Aorta (tissue), 5 donors: ENCODE measurements around the gene PKNOX2. TPM values are rescaled to one million over a fixed set of nuclear protein-coding genes. Genes with fewer than 3 reads are reported as not detected.
A peak's percentile ranks its signal among the peaks of the same experiment; 100 is the strongest.

Experiments used
- ATAC-seq: fragments of 200-7000 bp; cut with Tn5 transposase; one replicate; pipeline ENCODE4 v1.9.1; 2022; ENCODE audit warnings: moderate library complexity; ENCODE audit not compliant: low FRiP score
- DNase-seq, 2 donors: peaks; one replicate each; pipeline ENCODE4 v3.0.0-alpha.2; 2020
- H3K27ac ChIP-seq, 2 donors: one replicate each; pipeline ENCODE4 v1.5.1; 2013; ENCODE audit warnings: low read length in 2 of 2, mild to moderate bottlenecking in 2 of 2, moderate library complexity in 2 of 2, control low read depth in 1 of 2, inconsistent platforms in 1 of 2, low read depth in 1 of 2
- H3K27me3 ChIP-seq, 2 donors: one replicate each; pipeline ENCODE4 v1.6.1; 2013; ENCODE audit warnings: control low read depth in 1 of 2, low read length in 1 of 2, mild to moderate bottlenecking in 1 of 2, moderate library complexity in 1 of 2; ENCODE audit not compliant: insufficient read depth in 2 of 2, control insufficient read depth in 1 of 2
- H3K36me3 ChIP-seq, 2 donors: one replicate each; pipeline ENCODE4 v1.6.1; 2013; ENCODE audit warnings: control low read depth in 1 of 2, low read length in 1 of 2, mild to moderate bottlenecking in 1 of 2; ENCODE audit not compliant: insufficient read depth in 2 of 2, control insufficient read depth in 1 of 2
- H3K4me1 ChIP-seq, 2 donors: one replicate each; pipeline ENCODE4 v1.6.1; 2013; ENCODE audit warnings: low read length in 2 of 2, control low read depth in 1 of 2, mild to moderate bottlenecking in 1 of 2, moderate library complexity in 1 of 2; ENCODE audit not compliant: insufficient read depth in 2 of 2, control insufficient read depth in 1 of 2
- H3K4me3 ChIP-seq, 2 donors: one replicate each; pipeline ENCODE4 v1.5.1; 2013; ENCODE audit warnings: low read length in 2 of 2, control low read depth in 1 of 2, mild to moderate bottlenecking in 1 of 2
- H3K9me3 ChIP-seq: one replicate; pipeline ENCODE4 v1.6.1; 2013; ENCODE audit warnings: mild to moderate bottlenecking, low read length; ENCODE audit not compliant: control insufficient read depth
- WGBS, 2 donors: extraction: QIAGEN DNeasy Blood & Tissue Kit; methylation state at CpG; one replicate each; pipeline ENCODE4 v1.1.7; 2013; 5-methylcytosine and 5-hydroxymethylcytosine counted together
- intact Hi-C, 2 donors: fragments of 100-400 bp; cut with DNase I; formaldehyde crosslinking; loops; one replicate each; pipeline versions ENCODE4 v1.14.2 to v1.15.0; 2022
- polyA plus RNA-seq, 2 donors: library from polyadenylated mRNA; stranded (reverse); fragments of 200-250 nt; gene quantifications; one replicate each; pipeline ENCODE4 v1.2.3, GENCODE V29; 2013
- total RNA-seq, 2 donors: library from RNA; stranded (reverse); fragmentation: NEBNext Ultra II Directional; extraction: Animal tissue kit (Norgen Biotek cat#: 25700); gene quantifications; one replicate each; pipeline ENCODE4 v1.2.1, GENCODE V29; 2021
- donor health status: healthy with polysubstance abuse.
- donor health status: Bipolar disorder and iron deficiency.
- donor health status: DM: no; HTN: no; CAD: no.
- donor health status: DM: no; HTN: no; CAD: no.
- donor health status: DM: yes; HTN: yes; CAD: no.

The PKNOX2 gene
- total and polyA plus RNA-seq, 4 donors = 1.8 to 19.8 (median 5.8) TPM

- intact Hi-C loops = no loop called here
- H3K27ac ChIP-seq = no peak overlapping the region
- H3K4me3 ChIP-seq = no peak overlapping the region
- H3K36me3 ChIP-seq = no peaks in the 10 kb centered on the region
- DNase-seq (no peak), ATAC-seq (no peak)
- H3K4me1 ChIP-seq = peaks cover 0 to 9% of the 10 kb centered on the region in 2 donors
- 60 to 63% methylated on average over 5 of the region's 5 CpGs for WGBS, 2 donors
- no peaks in the 10 kb centered on the region for H3K9me3 ChIP-seq
- H3K27me3 ChIP-seq = no peaks in the 10 kb centered on the region
Observed at GRCh38 chr11:125268611-125269010, 104.1 kb downstream of the PKNOX2 start.

DNA sequence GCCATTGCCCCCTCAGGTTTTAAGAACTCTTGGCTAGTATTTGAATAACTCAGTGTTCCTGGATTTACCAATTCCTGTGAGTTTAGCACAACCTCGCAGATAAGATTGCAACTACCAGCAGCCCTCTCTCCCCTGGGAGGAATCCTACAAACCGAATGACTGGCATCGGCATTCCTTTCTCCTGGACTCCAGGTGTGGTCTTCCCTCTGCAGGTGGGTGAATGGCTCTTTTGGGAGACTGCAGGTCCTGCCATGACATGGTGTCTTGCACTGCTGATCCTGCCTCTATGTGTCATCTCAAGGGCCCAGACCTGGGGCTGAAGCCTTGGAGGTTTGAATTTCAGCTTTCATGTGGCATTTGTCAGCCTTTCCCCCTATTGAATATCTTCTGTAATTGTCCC, 105.6 kb downstream of the PKNOX2 start:
- 86 to 92% methylated on average over 3 of the region's 3 CpGs for WGBS, 2 donors
- intact Hi-C loops = no loop called here
- Histone ChIP-seq H3K4me1 (peaks cover 0 to 9% of the 10 kb centered on the region in 2 donors), H3K9me3 (no peaks in the 10 kb centered on the region), H3K27ac (no peak overlapping the region), H3K27me3 (no peaks in the 10 kb centered on the region), H3K4me3 (no peak overlapping the region), H3K36me3 (no peaks in the 10 kb centered on the region)
- ATAC-seq (no peak), DNase-seq (no peak)

- H3K27ac ChIP-seq = no peak overlapping the region
- no peak for ATAC-seq
Observed at GRCh38 chr11:125270711-125271110, 106.2 kb downstream of the PKNOX2 start.

GRCh38 chr11:125271483-125272091, 107.0 kb downstream of the PKNOX2 start:
- no peak overlapping the region for H3K27ac ChIP-seq
- intact Hi-C loops = loop anchor here in 1 of 2 donors (2.0 kb wide), 1 partner anchor 15 kb away; no protein-coding TSS in a partner anchor
- peaks cover 0 to 9% of the 10 kb centered on the region in 2 donors for H3K4me1 ChIP-seq
- peak in 1 of 2 donors; percentile 63 for DNase-seq
- 22 to 31% methylated on average over 6 of the region's 6 CpGs for WGBS, 2 donors
- no peaks in the 10 kb centered on the region for H3K27me3 ChIP-seq
- no peak for ATAC-seq
- no peaks in the 10 kb centered on the region for H3K36me3 ChIP-seq
- H3K4me3 ChIP-seq = no peak overlapping the region
- H3K9me3 ChIP-seq = no peaks in the 10 kb centered on the region

More at GRCh38 chr11:125270711-125271110, 106.2 kb downstream of the PKNOX2 start:
- H3K27me3 ChIP-seq = no peaks in the 10 kb centered on the region
- H3K4me3 ChIP-seq = no peak overlapping the region
- DNase-seq = no peak
- intact Hi-C loops = no loop called here
- H3K36me3 ChIP-seq = no peaks in the 10 kb centered on the region
- H3K9me3 ChIP-seq = no peaks in the 10 kb centered on the region
- H3K4me1 ChIP-seq = peaks cover 0 to 9% of the 10 kb centered on the region in 2 donors
- 65 to 70% methylated on average over 2 of the region's 2 CpGs for WGBS, 2 donors

DNA sequence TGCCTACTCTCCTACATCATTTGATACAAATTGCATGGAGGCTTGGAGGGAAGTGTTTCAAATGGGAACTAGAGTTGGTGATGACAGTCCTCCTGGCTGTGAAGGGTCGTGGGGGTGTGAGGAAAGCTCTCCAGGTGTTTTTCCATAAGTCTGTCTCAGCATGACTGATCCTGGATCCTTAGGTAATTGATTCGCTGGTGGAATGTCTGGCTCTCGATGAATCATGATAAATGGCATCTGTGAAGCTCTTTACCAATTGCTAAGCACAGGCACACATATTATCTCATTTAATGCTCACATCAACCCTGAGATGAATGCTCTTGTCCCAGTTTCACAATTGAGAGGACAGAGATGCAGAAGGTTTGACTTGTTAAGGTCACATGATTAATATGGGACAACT, 107.5 kb downstream of the PKNOX2 start:
- Histone ChIP-seq H3K27ac (no peak overlapping the region), H3K4me3 (no peak overlapping the region), H3K27me3 (no peaks in the 10 kb centered on the region), H3K9me3 (no peaks in the 10 kb centered on the region), H3K36me3 (no peaks in the 10 kb centered on the region), H3K4me1 (peaks cover 0 to 9% of the 10 kb centered on the region in 2 donors)
- no peak for ATAC-seq
- intact Hi-C loops = loop anchor here in 1 of 2 donors (2.0 kb wide), 1 partner anchor 15 kb away; no protein-coding TSS in a partner anchor
- 75 to 79% methylated on average over 3 of the region's 3 CpGs for WGBS, 2 donors
- no peak for DNase-seq

- no peak for DNase-seq
- H3K4me1 ChIP-seq = peaks cover 0 to 9% of the 10 kb centered on the region in 2 donors
- 91 to 94% methylated on average over 10 of the region's 10 CpGs for WGBS, 2 donors
- intact Hi-C loops = loop anchor here in 1 of 2 donors (2.0 kb wide), 1 partner anchor 16 kb away; no protein-coding TSS in a partner anchor
- H3K27me3 ChIP-seq = no peaks in the 10 kb centered on the region
- no peak overlapping the region for H3K4me3 ChIP-seq
- no peak for ATAC-seq
- H3K36me3 ChIP-seq = no peaks in the 10 kb centered on the region
- no peak overlapping the region for H3K27ac ChIP-seq
- no peaks in the 10 kb centered on the region for H3K9me3 ChIP-seq
Observed at GRCh38 chr11:125272821-125273220, 108.3 kb downstream of the PKNOX2 start.

DNA sequence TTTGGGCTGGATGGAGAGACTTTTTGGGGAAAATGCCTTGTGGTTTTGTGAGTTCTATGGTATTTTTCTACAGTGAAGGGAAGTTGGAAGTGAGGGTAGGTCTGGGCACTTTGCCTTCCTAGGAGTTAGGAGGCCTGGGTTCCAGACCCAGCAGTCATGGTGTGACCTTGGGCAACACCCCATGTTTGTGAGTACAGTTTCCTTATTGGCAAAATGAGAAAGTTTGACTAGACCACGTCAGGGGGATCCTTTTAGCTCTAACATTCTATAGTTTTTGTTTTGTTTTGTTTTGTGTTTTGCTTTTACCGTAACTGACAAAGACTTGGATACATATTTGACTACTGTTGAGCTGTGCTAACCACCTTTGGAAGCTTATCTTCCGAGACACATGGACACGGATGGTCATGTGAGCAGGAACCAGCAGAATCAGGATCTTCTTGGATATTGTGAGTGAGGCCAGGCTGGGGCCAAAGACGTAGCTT, 109.0 kb downstream of the PKNOX2 start:
- 92 to 93% methylated on average over 5 of the region's 5 CpGs for WGBS, 2 donors
- Histone ChIP-seq H3K9me3 (no peaks in the 10 kb centered on the region), H3K4me1 (peaks cover 0 to 9% of the 10 kb centered on the region in 2 donors), H3K4me3 (no peak overlapping the region), H3K27ac (no peak overlapping the region), H3K36me3 (no peaks in the 10 kb centered on the region), H3K27me3 (no peaks in the 10 kb centered on the region)
- ATAC-seq (no peak), DNase-seq (no peak)
- intact Hi-C loops = loop anchor here in 1 of 2 donors (2.0 kb wide), 1 partner anchor 17 kb away; no protein-coding TSS in a partner anchor

- Histone ChIP-seq H3K9me3 (no peaks in the 10 kb centered on the region), H3K4me1 (peaks cover 0 to 9% of the 10 kb centered on the region in 2 donors), H3K27ac (no peak overlapping the region), H3K36me3 (no peaks in the 10 kb centered on the region), H3K4me3 (no peak overlapping the region), H3K27me3 (no peaks in the 10 kb centered on the region)
- intact Hi-C loops = no loop called here
- WGBS, 2 donors = 77 to 85% methylated on average over 11 of the region's 11 CpGs
- ATAC-seq (no peak), DNase-seq (no peak)
Observed at GRCh38 chr11:125274309-125274708, 109.8 kb downstream of the PKNOX2 start.

DNA sequence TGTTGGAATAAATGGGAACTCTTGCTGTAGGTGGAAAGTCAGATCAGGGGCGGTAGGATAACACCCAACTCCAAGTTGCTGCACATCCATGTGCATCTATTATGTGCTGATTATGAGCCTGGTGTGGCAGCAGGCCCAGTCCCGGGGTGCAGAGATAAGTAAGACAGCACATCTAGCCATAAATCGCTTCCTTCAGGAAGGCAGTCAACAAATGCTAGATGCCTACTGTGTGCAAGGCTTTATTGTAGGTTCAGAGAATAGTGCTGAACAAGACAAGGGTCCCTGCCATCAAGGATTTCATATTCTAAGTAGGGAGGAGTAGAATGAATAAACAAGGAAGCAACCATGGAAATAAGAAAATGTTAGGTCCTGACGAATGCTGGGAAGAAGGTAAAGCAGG, 110.2 kb downstream of the PKNOX2 start:
- 87 to 89% methylated on average over 4 of the region's 4 CpGs for WGBS, 2 donors
- no peak for ATAC-seq
- Histone ChIP-seq H3K36me3 (no peaks in the 10 kb centered on the region), H3K4me1 (peaks cover 0 to 9% of the 10 kb centered on the region in 2 donors), H3K4me3 (no peak overlapping the region), H3K27me3 (no peaks in the 10 kb centered on the region), H3K27ac (no peak overlapping the region), H3K9me3 (no peaks in the 10 kb centered on the region)
- no peak for DNase-seq
- intact Hi-C loops = no loop called here
